GM12872 (cell line): Measurements from ENCODE around the gene DIO1.

Experiments used
- CTCF ChIP-seq: IDR thresholded peaks from 3 replicates; pipeline ENCODE4 v1.5.1; 2011; ENCODE audit warnings: low read depth, mild to moderate bottlenecking, low read length, moderate library complexity; ENCODE audit not compliant: insufficient read depth

DIO1 gene

DNA sequence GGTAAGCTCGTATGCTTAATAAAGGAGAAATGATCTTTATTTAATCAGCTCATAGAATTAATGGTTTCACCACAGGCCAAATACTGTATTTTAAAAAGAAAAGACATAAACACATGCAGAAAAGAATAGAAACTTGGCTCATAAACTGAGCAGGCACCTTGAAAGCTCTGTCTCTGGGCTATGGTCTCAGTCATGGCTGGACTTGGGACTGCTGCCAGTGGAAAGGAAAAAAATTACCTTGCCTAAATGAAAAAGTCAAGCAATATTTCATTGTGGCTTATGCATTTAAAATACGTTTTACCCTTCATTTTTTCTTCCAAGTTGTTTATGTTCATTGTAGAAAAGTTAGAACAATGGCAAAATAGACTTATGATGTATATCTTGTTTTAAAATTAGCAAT lies 60.1 kb downstream of the DIO1 start:
- TF ChIP-seq CTCF, result no peak

- no peak for TF ChIP-seq CTCF
Observed at GRCh38 chr1:53956308-53957168, 62.6 kb downstream of the DIO1 start.

GRCh38 chr1:53957194-53957818 lies 63.3 kb downstream of the DIO1 start:
- TF ChIP-seq CTCF, result no peak

DNA sequence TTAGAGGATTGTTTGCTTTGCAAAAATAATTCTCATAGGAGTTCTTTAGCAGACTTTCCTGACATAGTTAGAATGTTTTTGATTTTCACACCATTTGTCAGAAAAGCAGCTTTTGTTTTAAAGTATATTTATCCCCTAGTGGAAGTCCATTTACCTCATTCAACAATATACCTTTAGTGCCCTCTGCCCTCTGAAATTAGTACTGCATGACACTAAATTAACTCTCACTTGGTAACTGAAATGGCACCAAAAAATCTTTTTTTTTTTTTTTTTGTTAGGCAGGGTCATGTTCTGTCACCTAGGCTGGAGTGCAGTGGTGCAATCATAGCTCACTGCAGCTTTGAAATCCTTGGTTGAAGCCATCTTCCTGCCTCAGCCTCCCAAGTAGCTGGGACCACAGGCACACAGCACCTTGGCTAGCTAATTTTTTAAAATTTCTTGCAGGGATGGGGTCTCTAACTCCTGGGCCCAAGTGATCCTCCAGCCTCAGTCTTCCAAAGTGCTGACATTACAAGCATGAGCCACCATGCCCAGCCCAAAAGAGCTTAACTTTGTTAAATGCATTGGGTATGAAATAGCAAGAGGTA lies 65.8 kb downstream of the DIO1 start:
- TF ChIP-seq CTCF, result peak; percentile 55; the same call in 2 of the 3 replicates
